ENCODE measurements around the gene SPI1.

DNA sequence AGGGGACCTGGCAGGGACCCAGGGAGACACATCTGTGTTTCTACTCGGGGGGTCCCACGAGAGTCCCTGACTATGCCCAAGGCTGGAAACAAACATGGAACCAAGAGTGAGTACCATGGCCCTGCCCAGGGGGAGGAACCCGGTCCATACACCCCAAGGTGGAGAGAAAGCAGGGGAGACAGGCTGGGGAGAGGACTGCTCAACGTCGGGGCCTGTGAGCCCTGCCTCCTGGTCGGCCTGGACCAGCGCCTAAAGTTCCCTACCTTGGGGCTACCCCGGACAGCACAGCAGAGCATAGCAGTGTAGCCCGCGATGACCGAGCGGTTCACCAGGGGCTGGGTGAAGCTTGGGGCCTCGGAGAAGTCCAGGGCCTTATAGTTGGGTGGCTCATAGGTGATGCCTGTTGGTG is 46.0 kb downstream of the SPI1 start:
- no peak for TF ChIP-seq CSDC2 (CRISPR knock-in tag; IDR thresholded peaks at IDR 0.05)
- TF ChIP-seq RARB (CRISPR knock-in tag; IDR thresholded peaks at IDR 0.05) = no peak
- TF ChIP-seq ZFP30 (CRISPR knock-in tag; IDR thresholded peaks at IDR 0.05) = no peak
- TF ChIP-seq ZFP3 (CRISPR knock-in tag; IDR thresholded peaks at IDR 0.05) = no peak
- TF ChIP-seq TOX (CRISPR knock-in tag; IDR thresholded peaks at IDR 0.05; ENCODE audit: borderline replicate concordance) = no peak
- TF ChIP-seq, protein P1, sequence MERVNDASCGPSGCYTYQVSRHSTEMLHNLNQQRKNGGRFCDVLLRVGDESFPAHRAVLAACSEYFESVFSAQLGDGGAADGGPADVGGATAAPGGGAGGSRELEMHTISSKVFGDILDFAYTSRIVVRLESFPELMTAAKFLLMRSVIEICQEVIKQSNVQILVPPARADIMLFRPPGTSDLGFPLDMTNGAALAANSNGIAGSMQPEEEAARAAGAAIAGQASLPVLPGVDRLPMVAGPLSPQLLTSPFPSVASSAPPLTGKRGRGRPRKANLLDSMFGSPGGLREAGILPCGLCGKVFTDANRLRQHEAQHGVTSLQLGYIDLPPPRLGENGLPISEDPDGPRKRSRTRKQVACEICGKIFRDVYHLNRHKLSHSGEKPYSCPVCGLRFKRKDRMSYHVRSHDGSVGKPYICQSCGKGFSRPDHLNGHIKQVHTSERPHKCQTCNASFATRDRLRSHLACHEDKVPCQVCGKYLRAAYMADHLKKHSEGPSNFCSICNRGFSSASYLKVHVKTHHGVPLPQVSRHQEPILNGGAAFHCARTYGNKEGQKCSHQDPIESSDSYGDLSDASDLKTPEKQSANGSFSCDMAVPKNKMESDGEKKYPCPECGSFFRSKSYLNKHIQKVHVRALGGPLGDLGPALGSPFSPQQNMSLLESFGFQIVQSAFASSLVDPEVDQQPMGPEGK (CRISPR knock-in tag; IDR thresholded peaks at IDR 0.05; ENCODE audit: borderline replicate concordance) = no peak
- TF ChIP-seq, protein P2, sequence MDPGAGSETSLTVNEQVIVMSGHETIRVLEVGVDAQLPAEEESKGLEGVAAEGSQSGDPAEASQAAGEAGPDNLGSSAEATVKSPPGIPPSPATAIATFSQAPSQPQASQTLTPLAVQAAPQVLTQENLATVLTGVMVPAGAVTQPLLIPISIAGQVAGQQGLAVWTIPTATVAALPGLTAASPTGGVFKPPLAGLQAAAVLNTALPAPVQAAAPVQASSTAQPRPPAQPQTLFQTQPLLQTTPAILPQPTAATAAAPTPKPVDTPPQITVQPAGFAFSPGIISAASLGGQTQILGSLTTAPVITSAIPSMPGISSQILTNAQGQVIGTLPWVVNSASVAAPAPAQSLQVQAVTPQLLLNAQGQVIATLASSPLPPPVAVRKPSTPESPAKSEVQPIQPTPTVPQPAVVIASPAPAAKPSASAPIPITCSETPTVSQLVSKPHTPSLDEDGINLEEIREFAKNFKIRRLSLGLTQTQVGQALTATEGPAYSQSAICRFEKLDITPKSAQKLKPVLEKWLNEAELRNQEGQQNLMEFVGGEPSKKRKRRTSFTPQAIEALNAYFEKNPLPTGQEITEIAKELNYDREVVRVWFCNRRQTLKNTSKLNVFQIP (CRISPR knock-in tag; IDR thresholded peaks at IDR 0.05; ENCODE audit: borderline replicate concordance, low read depth) = no peak
- no peak for TF ChIP-seq ARNTL (CRISPR knock-in tag; IDR thresholded peaks at IDR 0.05; ENCODE audit: borderline replicate concordance, low read depth)
- TF ChIP-seq SNAI2 (CRISPR knock-in tag; IDR thresholded peaks at IDR 0.05) = no peak
- TF ChIP-seq, protein P3, sequence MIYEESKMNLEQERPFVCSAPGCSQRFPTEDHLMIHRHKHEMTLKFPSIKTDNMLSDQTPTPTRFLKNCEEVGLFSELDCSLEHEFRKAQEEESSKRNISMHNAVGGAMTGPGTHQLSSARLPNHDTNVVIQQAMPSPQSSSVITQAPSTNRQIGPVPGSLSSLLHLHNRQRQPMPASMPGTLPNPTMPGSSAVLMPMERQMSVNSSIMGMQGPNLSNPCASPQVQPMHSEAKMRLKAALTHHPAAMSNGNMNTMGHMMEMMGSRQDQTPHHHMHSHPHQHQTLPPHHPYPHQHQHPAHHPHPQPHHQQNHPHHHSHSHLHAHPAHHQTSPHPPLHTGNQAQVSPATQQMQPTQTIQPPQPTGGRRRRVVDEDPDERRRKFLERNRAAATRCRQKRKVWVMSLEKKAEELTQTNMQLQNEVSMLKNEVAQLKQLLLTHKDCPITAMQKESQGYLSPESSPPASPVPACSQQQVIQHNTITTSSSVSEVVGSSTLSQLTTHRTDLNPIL (CRISPR knock-in tag; IDR thresholded peaks at IDR 0.05; ENCODE audit: low read depth) = no peak
- TF ChIP-seq ZNF565 (CRISPR knock-in tag; conservative IDR thresholded peaks at IDR 0.05; ENCODE audit: low read depth) = no peak
- TF ChIP-seq ZNF8 (CRISPR knock-in tag; IDR thresholded peaks at IDR 0.05) = no peak
- TF ChIP-seq ESRRG (CRISPR knock-in tag; IDR thresholded peaks at IDR 0.05) = no peak

Data from SK-N-SH treated with all-trans-retinoic acid at 6 μM for 48 hours (cell line).